Activated CD4-positive, alpha-beta T cell treated with anti-CD3 and anti-CD28 coated beads, Interleukin-2, amount 10 ng/mL, durations not matched to agents 24 days and 14 days (primary cell): Measurements from ENCODE around the gene PDE4A. TPM values are rescaled to one million over a fixed set of nuclear protein-coding genes. Genes with fewer than 3 reads are reported as not detected.

Experiments used
- DNase-seq: peaks from one replicate; pipeline ENCODE4 v3.0.0; 2022
- H3K27ac Mint-ChIP-seq: one replicate; pipeline ENCODE4 v1.8.0; 2022; ENCODE audit warnings: mild to moderate bottlenecking, mixed read lengths
- H3K27me3 Mint-ChIP-seq: one replicate; pipeline ENCODE4 v1.8.0; 2022; ENCODE audit warnings: mixed read lengths
- H3K36me3 Mint-ChIP-seq: one replicate; pipeline ENCODE4 v1.8.0; 2022; ENCODE audit warnings: low read depth, mild to moderate bottlenecking, mixed read lengths
- H3K4me1 Mint-ChIP-seq: one replicate; pipeline ENCODE4 v1.8.0; 2021; ENCODE audit warnings: mixed read lengths
- H3K4me3 Mint-ChIP-seq: one replicate; pipeline ENCODE4 v1.8.0; 2022; ENCODE audit warnings: mild to moderate bottlenecking, moderate library complexity, mixed read lengths
- H3K9me3 Mint-ChIP-seq: one replicate; pipeline ENCODE4 v1.8.0; 2021; ENCODE audit warnings: mixed read lengths
- intact Hi-C: fragments of 100-400 bp; cut with micrococcal nuclease; formaldehyde crosslinking; loops from one replicate; pipeline ENCODE4 v1.15.1; 2023
- total RNA-seq: library from RNA; stranded (reverse); gene quantifications from 2 replicates; pipeline ENCODE4 v1.2.3, GENCODE V29; 2022

Gene PDE4A
- total RNA-seq, 1 donor from 2014 or later, result 58.0 TPM

- Mint-ChIP-seq H3K27ac (no peak overlapping the region), H3K9me3 (no peaks in the 10 kb centered on the region), H3K36me3 (peaks cover 14% of the 10 kb centered on the region), H3K4me1 (peaks cover 7% of the 10 kb centered on the region), H3K27me3 (no peaks in the 10 kb centered on the region), H3K4me3 (no peak overlapping the region)
- DNase-seq, result peak; percentile 71
- intact Hi-C loops, result no loop called here
Measured at GRCh38 chr19:10471909-10472308, 51.6 kb downstream of the PDE4A start.

GRCh38 chr19:10473192-10473591 lies 52.9 kb downstream of the PDE4A start:
- no peak overlapping the region for H3K4me3 Mint-ChIP-seq
- intact Hi-C loops, result no loop called here
- H3K27ac Mint-ChIP-seq, result no peak overlapping the region
- H3K36me3 Mint-ChIP-seq, result peaks cover 11% of the 10 kb centered on the region
- H3K4me1 Mint-ChIP-seq, result peaks cover 7% of the 10 kb centered on the region
- H3K9me3 Mint-ChIP-seq, result no peaks in the 10 kb centered on the region
- DNase-seq, result no peak
- no peaks in the 10 kb centered on the region for H3K27me3 Mint-ChIP-seq

- Mint-ChIP-seq H3K9me3 (no peaks in the 10 kb centered on the region), H3K27ac (no peak overlapping the region)
- DNase-seq, result peak; percentile 69
Measured at GRCh38 chr19:10474962-10475451, 54.7 kb downstream of the PDE4A start.

GRCh38 chr19:10478476-10478875 lies 58.1 kb downstream of the PDE4A start:
- H3K9me3 Mint-ChIP-seq, result no peaks in the 10 kb centered on the region
- no peak overlapping the region for H3K27ac Mint-ChIP-seq
- no peak overlapping the region for H3K4me3 Mint-ChIP-seq
- DNase-seq, result no peak
- H3K27me3 Mint-ChIP-seq, result no peaks in the 10 kb centered on the region
- intact Hi-C loops, result loop anchor here (2.0 to 5.0 kb wide), 3 partner anchors 61 to 94 kb away; partner anchors contain the start of gene CDC37
- no peaks in the 10 kb centered on the region for H3K36me3 Mint-ChIP-seq
- H3K4me1 Mint-ChIP-seq, result peaks cover 13% of the 10 kb centered on the region

More at GRCh38 chr19:10474962-10475451, 54.7 kb downstream of the PDE4A start:
- Mint-ChIP-seq H3K27me3 (no peaks in the 10 kb centered on the region), H3K36me3 (no peaks in the 10 kb centered on the region), H3K4me1 (peaks cover 14% of the 10 kb centered on the region), H3K4me3 (no peak overlapping the region)
- intact Hi-C loops, result loop anchor here (5.0 kb wide), 1 partner anchor 58 kb away; no protein-coding TSS in a partner anchor

- Mint-ChIP-seq H3K9me3 (no peaks in the 10 kb centered on the region), H3K27ac (peak overlapping the region; percentile 78), H3K4me1 (peaks cover 13% of the 10 kb centered on the region), H3K27me3 (no peaks in the 10 kb centered on the region), H3K36me3 (no peaks in the 10 kb centered on the region), H3K4me3 (peak overlapping the region; percentile 77)
- DNase-seq, result peak; percentile 96
- intact Hi-C loops, result loop anchor here (2.0 to 5.0 kb wide), 3 partner anchors 62 to 94 kb away; partner anchors contain the start of gene CDC37
Measured at GRCh38 chr19:10478903-10479384, 58.6 kb downstream of the PDE4A start.

GRCh38 chr19:10486551-10486950 lies 66.2 kb downstream of the PDE4A start:
- intact Hi-C loops, result no loop called here
- H3K27ac Mint-ChIP-seq, result no peak overlapping the region
- DNase-seq, result no peak
- H3K4me3 Mint-ChIP-seq, result no peak overlapping the region
- H3K36me3 Mint-ChIP-seq, result peaks cover 44% of the 10 kb centered on the region
- H3K9me3 Mint-ChIP-seq, result no peaks in the 10 kb centered on the region
- no peaks in the 10 kb centered on the region for H3K27me3 Mint-ChIP-seq
- H3K4me1 Mint-ChIP-seq, result peaks cover 11% of the 10 kb centered on the region

GRCh38 chr19:10491472-10492047 lies 71.2 kb downstream of the PDE4A start:
- H3K9me3 Mint-ChIP-seq, result no peaks in the 10 kb centered on the region
- DNase-seq, result no peak
- H3K4me3 Mint-ChIP-seq, result no peak overlapping the region
- intact Hi-C loops, result no loop called here
- H3K4me1 Mint-ChIP-seq, result peaks cover 11% of the 10 kb centered on the region
- H3K36me3 Mint-ChIP-seq, result peaks cover 52% of the 10 kb centered on the region
- no peaks in the 10 kb centered on the region for H3K27me3 Mint-ChIP-seq
- H3K27ac Mint-ChIP-seq, result no peak overlapping the region

- Mint-ChIP-seq H3K36me3 (peaks cover 47% of the 10 kb centered on the region), H3K9me3 (no peaks in the 10 kb centered on the region), H3K4me3 (no peak overlapping the region), H3K4me1 (peaks cover 35% of the 10 kb centered on the region), H3K27me3 (no peaks in the 10 kb centered on the region), H3K27ac (peak overlapping the region; percentile 52)
- intact Hi-C loops, result no loop called here
- no peak for DNase-seq
Measured at GRCh38 chr19:10497371-10497770, 77.0 kb downstream of the PDE4A start.

GRCh38 chr19:10499550-10500246 lies 79.4 kb downstream of the PDE4A start:
- peak overlapping the region; percentile 90 for H3K27ac Mint-ChIP-seq
- peaks cover 35% of the 10 kb centered on the region for H3K4me1 Mint-ChIP-seq
- H3K36me3 Mint-ChIP-seq, result peaks cover 39% of the 10 kb centered on the region
- no peaks in the 10 kb centered on the region for H3K9me3 Mint-ChIP-seq
- H3K27me3 Mint-ChIP-seq, result no peaks in the 10 kb centered on the region
- intact Hi-C loops, result no loop called here
- H3K4me3 Mint-ChIP-seq, result peak overlapping the region; percentile 82
- DNase-seq, result no peak

- intact Hi-C loops, result no loop called here
- Mint-ChIP-seq H3K27me3 (no peaks in the 10 kb centered on the region), H3K4me1 (peaks cover 35% of the 10 kb centered on the region), H3K9me3 (no peaks in the 10 kb centered on the region), H3K27ac (peak overlapping the region; percentile 81), H3K4me3 (peak overlapping the region; percentile 82), H3K36me3 (peaks cover 35% of the 10 kb centered on the region)
- no peak for DNase-seq
Measured at GRCh38 chr19:10500247-10500592, 79.9 kb downstream of the PDE4A start.

- Mint-ChIP-seq H3K27me3 (no peaks in the 10 kb centered on the region), H3K9me3 (no peaks in the 10 kb centered on the region), H3K27ac (peak overlapping the region; percentile 86), H3K36me3 (peaks cover 30% of the 10 kb centered on the region), H3K4me1 (peaks cover 41% of the 10 kb centered on the region), H3K4me3 (peak overlapping the region; percentile 88)
- intact Hi-C loops, result loop anchor here (2.0 kb wide), 2 partner anchors 81 to 153 kb away; partner anchors contain the start of genes ILF3 and PDE4A
- peak; percentile 81 for DNase-seq
Measured at GRCh38 chr19:10501971-10502523, 81.7 kb downstream of the PDE4A start.

GRCh38 chr19:10502524-10503001 lies 82.2 kb downstream of the PDE4A start:
- H3K4me3 Mint-ChIP-seq, result peak overlapping the region; percentile 88

GRCh38 chr19:10503002-10503789 lies 82.9 kb downstream of the PDE4A start, which contains the start of gene KEAP1:
TSS of gene KEAP1 (minus strand) at chr19:10503356. CDS start at chr19:10500033, 3,323 bp downstream.
- Mint-ChIP-seq H3K9me3 (no peaks in the 10 kb centered on the region), H3K27ac (peak within 1 kb of the TSS; percentile 98), H3K36me3 (peaks cover 24% of the 10 kb centered on the region), H3K27me3 (no peaks in the 10 kb centered on the region), H3K4me1 (peaks cover 36% of the 10 kb centered on the region), H3K4me3 (peak within 1 kb of the TSS; percentile 92)
- intact Hi-C loops, result loop anchor here (2.0 kb wide), 2 partner anchors 82 to 152 kb away; partner anchors contain the start of genes ILF3 and PDE4A
- DNase-seq, result peak; percentile 74

More at GRCh38 chr19:10502524-10503001, 82.2 kb downstream of the PDE4A start:
- H3K9me3 Mint-ChIP-seq, result no peaks in the 10 kb centered on the region
- H3K27ac Mint-ChIP-seq, result peak overlapping the region; percentile 86
- DNase-seq, result peak; percentile 98
- H3K27me3 Mint-ChIP-seq, result no peaks in the 10 kb centered on the region
- peaks cover 37% of the 10 kb centered on the region for H3K4me1 Mint-ChIP-seq
- intact Hi-C loops, result loop anchor here (2.0 kb wide), 2 partner anchors 82 to 152 kb away; partner anchors contain the start of genes ILF3 and PDE4A
- H3K36me3 Mint-ChIP-seq, result peaks cover 26% of the 10 kb centered on the region
